GM18868 (cell line): ENCODE measurements around the gene GABBR2.

Experiments used
- ATAC-seq: cut with Tn5 transposase; IDR thresholded peaks from one replicate; pipeline ENCODE4 v1.9.1; 2021; ENCODE audit warnings: mild to moderate bottlenecking, moderate library complexity; ENCODE audit not compliant: unreplicated experiment

Gene GABBR2

GRCh38 chr9:98708933-98709911 is at the start of gene GABBR2:
Gene GABBR2, minus strand, starts transcription at chr9:98708935. Its CDS starts 198 bp downstream, at chr9:98708737.
- ATAC-seq, result no peak

GRCh38 chr9:98755006-98755618 is 46.4 kb upstream of the GABBR2 start:
- ATAC-seq, result no peak

GRCh38 chr9:98751210-98751609 is 42.5 kb upstream of the GABBR2 start:
- no peak for ATAC-seq

GRCh38 chr9:98750364-98751060 is 41.8 kb upstream of the GABBR2 start:
- no peak for ATAC-seq

- no peak for ATAC-seq
Observed at GRCh38 chr9:98747476-98747875, 38.7 kb upstream of the GABBR2 start.

GRCh38 chr9:98745470-98745869 is 36.7 kb upstream of the GABBR2 start:
- no peak for ATAC-seq

- no peak for ATAC-seq
Observed at GRCh38 chr9:98743818-98744611, 35.3 kb upstream of the GABBR2 start.

- ATAC-seq, result no peak
Observed at GRCh38 chr9:98743329-98743728, 34.6 kb upstream of the GABBR2 start.

GRCh38 chr9:98742325-98743280 is 33.9 kb upstream of the GABBR2 start:
- ATAC-seq, result no peak

GRCh38 chr9:98740226-98740881 is 31.6 kb upstream of the GABBR2 start:
- no peak for ATAC-seq

- ATAC-seq, result no peak
Observed at GRCh38 chr9:98738741-98739140, 30.0 kb upstream of the GABBR2 start.

GRCh38 chr9:98736226-98736625 is 27.5 kb upstream of the GABBR2 start:
- ATAC-seq, result no peak

GRCh38 chr9:98732801-98733200 is 24.1 kb upstream of the GABBR2 start:
- no peak for ATAC-seq

GRCh38 chr9:98732091-98732490 is 23.4 kb upstream of the GABBR2 start:
- ATAC-seq, result no peak

GRCh38 chr9:98730871-98731270 is 22.1 kb upstream of the GABBR2 start:
- ATAC-seq, result no peak

GRCh38 chr9:98728500-98728899 is 19.8 kb upstream of the GABBR2 start:
- no peak for ATAC-seq

GRCh38 chr9:98727428-98727827 is 18.7 kb upstream of the GABBR2 start:
- ATAC-seq, result no peak

GRCh38 chr9:98726735-98727134 is 18.0 kb upstream of the GABBR2 start:
- ATAC-seq, result no peak
